NCI-H2107 treated with DMSO at 0.1 percent for 48 hours (cell line): Measurements from ENCODE around the gene SDHA.
A peak's percentile ranks its signal among the peaks of the same experiment; 100 is the strongest.

Source experiments
- DNase-seq: peaks from one replicate; lab custom pipeline; 2025; ENCODE audit not compliant: unreplicated experiment; lab: John Stamatoyannopoulos, UW

SDHA gene

GRCh38 chr5:185095-186070 is 32.7 kb upstream of the SDHA start:
- no peak for DNase-seq

GRCh38 chr5:186091-187041 is 31.8 kb upstream of the SDHA start:
- no peak for DNase-seq

GRCh38 chr5:187042-187431 is 31.1 kb upstream of the SDHA start:
- no peak for DNase-seq

GRCh38 chr5:187617-188451 is 30.3 kb upstream of the SDHA start:
- DNase-seq, result no peak

- DNase-seq, result peak; percentile 83
Measured at GRCh38 chr5:188488-189481, 29.3 kb upstream of the SDHA start.

GRCh38 chr5:189486-189885 is 28.6 kb upstream of the SDHA start:
- no peak for DNase-seq

- DNase-seq, result no peak
Measured at GRCh38 chr5:189976-190365, 28.1 kb upstream of the SDHA start.

- DNase-seq, result no peak
Measured at GRCh38 chr5:190366-191035, 27.6 kb upstream of the SDHA start.

- no peak for DNase-seq
Measured at GRCh38 chr5:191036-191948, 26.8 kb upstream of the SDHA start, which contains the start of gene LRRC14B. LRRC14B (plus strand) TSS chr5:191495; CDS start chr5:191539, 44 bp downstream.

GRCh38 chr5:191949-192690 is 26.0 kb upstream of the SDHA start:
- no peak for DNase-seq

- DNase-seq, result no peak
Measured at GRCh38 chr5:192691-192969, 25.5 kb upstream of the SDHA start.

GRCh38 chr5:192970-193831 is 24.9 kb upstream of the SDHA start:
- DNase-seq, result no peak

- no peak for DNase-seq
Measured at GRCh38 chr5:194102-194501, 24.0 kb upstream of the SDHA start.

GRCh38 chr5:194603-195209 is 23.4 kb upstream of the SDHA start:
- DNase-seq, result no peak

- DNase-seq, result no peak
Measured at GRCh38 chr5:195401-196160, 22.5 kb upstream of the SDHA start.
